HG03378 (cell line): ENCODE measurements around the gene TUBGCP4.
"Not testable (repeated sequence)": the region's sequence is repeated elsewhere in the genome, so short reads cannot be mapped to it uniquely, and the experiment has no call there.

Source experiments
- ATAC-seq: cut with Tn5 transposase; IDR thresholded peaks from one replicate; pipeline ENCODE4 v1.9.1; 2021; ENCODE audit warnings: mild to moderate bottlenecking, moderate library complexity; ENCODE audit not compliant: unreplicated experiment

TUBGCP4 gene, protein sequence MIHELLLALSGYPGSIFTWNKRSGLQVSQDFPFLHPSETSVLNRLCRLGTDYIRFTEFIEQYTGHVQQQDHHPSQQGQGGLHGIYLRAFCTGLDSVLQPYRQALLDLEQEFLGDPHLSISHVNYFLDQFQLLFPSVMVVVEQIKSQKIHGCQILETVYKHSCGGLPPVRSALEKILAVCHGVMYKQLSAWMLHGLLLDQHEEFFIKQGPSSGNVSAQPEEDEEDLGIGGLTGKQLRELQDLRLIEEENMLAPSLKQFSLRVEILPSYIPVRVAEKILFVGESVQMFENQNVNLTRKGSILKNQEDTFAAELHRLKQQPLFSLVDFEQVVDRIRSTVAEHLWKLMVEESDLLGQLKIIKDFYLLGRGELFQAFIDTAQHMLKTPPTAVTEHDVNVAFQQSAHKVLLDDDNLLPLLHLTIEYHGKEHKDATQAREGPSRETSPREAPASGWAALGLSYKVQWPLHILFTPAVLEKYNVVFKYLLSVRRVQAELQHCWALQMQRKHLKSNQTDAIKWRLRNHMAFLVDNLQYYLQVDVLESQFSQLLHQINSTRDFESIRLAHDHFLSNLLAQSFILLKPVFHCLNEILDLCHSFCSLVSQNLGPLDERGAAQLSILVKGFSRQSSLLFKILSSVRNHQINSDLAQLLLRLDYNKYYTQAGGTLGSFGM

DNA sequence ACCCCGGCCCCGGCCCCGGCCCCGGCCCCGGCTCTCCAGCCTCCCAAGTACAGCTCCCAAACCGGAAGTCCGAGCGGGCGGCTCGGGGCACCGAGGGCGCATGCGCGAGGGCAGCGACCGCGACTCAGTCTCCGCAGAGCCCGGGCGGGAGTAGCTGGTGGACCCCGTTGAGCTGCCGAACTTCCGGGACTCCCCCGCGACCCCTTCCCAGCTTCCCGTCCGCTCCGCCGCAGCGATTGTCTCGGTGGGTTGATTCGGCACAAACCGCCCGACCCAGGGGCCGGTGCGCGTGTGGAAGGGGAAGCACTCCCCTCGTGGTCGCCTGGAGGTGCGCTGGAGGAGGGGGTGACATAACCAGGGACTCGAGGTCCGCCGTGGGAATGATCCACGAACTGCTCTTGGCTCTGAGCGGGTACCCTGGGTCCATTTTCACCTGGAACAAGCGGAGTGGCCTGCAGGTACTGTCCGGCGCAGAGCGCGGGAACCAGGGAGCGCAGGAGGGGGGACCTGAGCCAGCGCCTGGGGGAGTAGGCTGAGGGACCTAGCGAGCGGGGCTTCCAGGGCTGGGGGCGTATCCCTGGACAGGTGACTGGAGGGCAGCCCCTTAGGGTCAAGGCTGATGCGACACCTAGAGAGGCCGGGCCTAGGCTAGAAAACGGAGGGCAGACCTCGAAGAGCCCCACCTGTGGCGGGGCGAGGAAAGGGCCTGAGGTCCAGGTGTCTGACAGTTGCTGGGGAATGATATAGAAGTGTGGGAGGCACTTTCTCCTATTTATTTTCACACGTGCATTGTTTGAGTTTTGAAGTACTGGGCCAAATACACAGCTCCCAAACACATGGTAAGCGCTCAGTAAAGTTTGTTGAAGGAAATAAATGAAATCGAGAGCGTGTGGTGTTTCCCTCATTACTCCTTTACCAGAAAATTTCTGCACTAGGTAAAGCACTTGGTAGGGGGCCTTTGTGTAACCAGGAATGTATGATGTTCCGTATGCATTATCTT lies at the start of gene TUBGCP4, which contains the start of gene ZSCAN29:
TSS of gene TUBGCP4 (plus strand) at position 127 of the 1,000 bp plus-strand sequence. CDS start at position 381, 254 bp downstream.
TSS of gene ZSCAN29 (minus strand) at position 69 of the 1,000 bp plus-strand sequence. CDS start 1,130 bp downstream, outside the sequence.
- no peak for ATAC-seq

DNA sequence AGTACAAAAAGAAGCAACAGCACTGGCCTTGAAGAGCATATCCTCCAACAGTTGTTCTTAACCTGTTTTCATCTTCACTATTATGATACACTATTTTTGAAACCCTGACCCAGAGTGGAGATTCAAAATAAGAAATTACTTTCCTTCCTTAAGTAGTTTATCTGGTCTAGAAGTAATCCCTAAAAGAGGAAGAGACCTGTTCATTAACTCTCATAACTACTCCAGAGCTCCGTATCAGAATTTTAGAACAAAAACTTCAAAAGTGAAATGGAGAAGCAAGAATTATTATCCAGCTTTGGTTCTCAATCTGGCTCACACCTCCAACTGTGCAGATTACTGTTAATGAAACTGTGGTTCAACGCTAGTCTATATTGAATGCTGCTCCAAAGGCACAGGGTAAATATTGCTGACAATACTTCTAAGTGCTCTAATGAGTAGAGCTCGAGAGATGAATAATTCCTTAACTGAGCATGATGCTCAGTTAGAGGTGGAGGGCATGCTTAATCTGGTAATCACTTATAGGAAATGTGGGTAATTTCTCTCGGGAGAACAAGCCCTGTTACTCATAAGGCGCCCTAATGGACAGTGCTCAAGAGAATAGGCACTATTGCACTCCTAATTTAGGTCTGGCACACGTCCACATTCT lies 45.7 kb upstream of the TUBGCP4 start:
- ATAC-seq, result no peak

DNA sequence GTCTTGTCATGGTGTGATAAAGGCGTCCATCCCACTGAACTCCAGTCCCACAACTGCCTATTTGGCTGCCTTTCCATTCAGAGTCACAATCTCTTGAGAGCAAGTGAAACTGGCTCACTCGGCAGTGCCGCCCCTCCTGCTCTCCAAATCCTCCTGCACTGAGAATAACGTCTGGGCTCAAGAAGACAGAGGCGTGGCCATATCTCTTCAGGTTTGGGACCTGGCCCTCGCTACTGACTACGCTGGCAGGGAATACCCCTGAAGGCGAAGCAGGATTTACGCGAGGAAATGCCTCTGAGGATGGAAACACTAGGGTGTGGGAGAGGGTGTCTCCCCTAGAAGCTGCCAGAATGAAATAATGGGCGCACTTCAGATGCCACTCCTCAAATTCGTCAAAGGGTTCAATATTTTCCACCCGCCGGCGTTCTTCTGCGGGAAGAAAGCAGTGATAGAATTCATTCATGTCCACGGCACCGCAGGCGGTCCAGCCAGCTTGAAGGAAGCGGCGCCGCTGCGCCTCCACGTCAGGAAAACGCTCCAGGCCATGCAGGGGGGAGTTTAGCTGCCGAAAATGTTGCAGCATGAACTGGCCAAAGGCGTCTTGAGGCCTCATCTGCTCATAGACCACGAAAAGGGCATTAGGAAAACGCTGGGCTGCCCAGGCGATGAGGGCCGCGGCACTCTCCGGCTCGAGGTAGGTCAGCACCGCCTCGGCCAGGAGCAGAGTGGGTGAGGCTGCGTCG lies 41.5 kb upstream of the TUBGCP4 start:
- no peak for ATAC-seq

DNA sequence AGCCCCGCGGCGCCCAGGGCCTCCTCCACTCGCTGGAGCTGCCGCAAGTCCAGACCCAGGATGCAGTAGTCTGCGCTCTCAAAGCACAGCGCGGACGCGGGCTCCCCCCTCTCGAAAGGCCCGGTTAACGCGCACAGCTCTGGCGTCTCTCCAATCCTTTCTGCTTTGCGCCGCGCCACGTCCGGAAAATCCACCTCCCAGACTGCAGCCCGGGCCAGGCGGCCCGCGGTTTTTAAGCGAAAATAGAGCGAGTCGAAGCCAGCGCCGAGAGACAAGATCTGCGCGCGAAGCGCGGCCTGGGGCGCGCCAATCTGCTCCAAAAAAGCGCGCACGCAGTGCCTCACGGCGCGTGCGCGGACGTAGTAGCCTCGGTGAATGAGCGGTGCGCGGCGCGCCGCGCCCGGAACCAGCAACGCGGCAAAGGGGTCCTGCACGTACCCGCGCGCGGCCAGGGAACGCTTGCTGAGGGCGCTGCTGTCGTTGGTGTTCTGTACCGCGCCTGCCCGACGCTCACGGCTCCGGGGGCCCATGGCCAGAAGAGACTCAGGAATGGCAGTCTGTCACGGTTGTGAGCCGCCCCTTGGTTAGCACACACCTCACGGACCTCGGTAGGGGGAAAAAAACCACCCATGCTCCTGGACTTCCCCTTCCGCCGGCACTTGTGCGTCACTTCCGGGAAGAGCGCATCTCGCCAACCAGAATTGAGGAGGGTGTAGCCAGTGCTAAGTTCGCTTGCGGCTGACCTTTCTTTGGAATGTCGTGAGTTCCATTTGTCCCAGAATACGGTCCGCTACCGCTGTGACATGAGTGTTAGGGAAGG lies 40.7 kb upstream of the TUBGCP4 start, which contains the start of gene LCMT2:
TSS of gene LCMT2 (minus strand) at position 614 of the 820 bp plus-strand sequence. CDS start at position 530, 84 bp downstream.
- ATAC-seq, result peak; percentile 88

DNA sequence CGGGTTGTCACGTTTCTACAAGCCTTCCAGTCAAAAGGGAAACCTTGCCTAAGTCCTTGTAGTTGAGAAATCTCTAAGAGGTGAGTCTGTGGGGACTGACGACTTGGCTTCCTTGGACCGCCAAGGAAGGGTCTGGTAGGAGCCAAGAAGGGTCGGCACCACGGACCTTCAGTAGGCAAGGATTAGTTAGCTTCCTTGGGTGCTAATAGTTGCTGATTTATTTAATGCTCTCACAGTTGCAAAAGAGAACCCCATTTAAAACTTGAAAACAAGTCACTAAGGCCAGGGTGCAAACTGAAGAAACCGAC lies 40.2 kb upstream of the TUBGCP4 start:
- peak; percentile 34 for ATAC-seq

DNA sequence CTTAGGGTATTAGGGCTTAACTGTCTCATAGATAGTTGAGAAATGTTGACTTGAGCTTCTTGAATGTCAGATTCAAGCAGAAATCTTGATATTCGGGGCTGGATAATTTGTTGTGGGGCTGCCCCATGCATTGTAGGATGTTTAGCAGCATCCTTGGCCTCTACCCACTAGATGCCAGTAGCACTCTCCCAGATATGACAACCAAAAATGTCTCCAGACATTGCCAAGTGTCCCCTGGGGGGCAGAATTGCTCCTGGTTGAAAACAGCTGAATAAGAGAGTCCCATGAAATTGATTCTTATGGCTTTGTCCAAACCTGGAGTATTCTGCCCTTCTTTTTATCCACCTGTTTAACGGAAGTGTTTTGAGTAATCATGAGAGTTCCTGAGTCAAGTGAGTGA lies 24.6 kb upstream of the TUBGCP4 start:
- no peak for ATAC-seq

DNA sequence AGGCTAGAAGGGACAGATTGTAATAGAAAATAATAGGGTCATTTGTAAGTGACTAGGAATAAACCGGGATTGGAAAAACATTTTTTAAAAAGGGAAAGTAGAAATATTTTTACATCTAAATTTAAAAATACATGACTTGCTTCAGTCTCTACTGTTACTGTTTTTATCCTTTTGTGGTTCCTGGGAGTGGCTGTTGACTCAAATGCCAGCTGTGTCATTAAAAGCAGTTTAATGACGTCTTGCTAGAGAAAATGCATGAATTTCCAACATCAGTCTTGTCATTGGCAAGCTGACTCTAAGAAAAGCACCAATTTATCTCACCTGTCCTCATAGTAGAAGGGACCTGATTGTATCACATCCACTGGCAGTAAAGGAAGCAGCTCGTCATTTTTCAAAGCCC lies 23.8 kb upstream of the TUBGCP4 start:
- ATAC-seq, result no peak

DNA sequence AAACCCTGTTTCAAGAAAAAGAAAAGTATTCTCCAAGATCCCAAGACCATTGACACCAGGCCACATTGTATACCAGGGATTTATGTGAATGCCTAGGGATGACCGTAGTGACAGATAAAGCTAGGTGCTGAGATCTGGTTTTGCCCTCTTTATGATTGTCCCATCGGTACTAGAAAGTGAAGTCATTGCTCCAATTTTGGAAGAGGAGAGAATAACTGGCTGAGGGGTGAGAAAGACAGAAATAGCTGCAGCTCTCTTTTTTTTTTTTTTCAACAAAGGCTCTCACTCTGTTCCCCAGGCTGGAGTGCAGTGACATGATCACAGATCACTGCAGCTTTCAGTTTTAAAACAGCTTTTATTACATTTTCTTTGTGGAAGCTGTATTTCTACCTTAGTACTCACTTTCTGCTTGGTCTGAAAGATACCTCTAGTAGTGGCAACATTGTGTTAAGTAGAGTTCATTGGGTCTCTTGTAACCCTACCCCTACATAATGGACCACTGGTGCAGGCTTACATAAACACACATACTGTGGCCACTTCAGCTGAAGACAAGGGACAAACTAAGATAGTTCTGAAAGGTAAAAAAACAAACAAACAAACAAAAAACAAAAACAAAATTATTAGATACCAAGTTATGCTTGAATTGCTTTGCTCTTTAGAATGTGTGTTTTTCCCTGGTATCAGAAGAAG lies 18.1 kb upstream of the TUBGCP4 start:
- ATAC-seq, result no peak

DNA sequence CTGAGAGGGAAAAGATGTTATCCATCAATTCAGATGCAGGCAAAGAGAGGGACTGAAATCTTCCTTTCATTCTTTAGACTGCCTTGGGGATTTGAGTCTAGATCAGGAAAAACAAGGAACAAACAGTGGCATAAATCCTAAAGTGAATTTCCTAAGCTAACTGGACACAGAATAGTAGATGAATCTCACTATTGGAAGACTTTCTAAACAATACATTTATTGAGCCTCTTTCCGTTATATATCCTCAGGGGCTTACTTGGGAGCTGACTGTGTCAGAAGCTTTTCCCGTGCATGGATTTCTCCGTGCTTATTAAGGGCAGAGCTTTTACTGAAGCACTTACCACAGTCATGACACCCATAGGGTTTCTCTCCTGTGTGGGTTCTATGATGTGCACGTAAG lies 10.1 kb upstream of the TUBGCP4 start:
- ATAC-seq, result no peak

DNA sequence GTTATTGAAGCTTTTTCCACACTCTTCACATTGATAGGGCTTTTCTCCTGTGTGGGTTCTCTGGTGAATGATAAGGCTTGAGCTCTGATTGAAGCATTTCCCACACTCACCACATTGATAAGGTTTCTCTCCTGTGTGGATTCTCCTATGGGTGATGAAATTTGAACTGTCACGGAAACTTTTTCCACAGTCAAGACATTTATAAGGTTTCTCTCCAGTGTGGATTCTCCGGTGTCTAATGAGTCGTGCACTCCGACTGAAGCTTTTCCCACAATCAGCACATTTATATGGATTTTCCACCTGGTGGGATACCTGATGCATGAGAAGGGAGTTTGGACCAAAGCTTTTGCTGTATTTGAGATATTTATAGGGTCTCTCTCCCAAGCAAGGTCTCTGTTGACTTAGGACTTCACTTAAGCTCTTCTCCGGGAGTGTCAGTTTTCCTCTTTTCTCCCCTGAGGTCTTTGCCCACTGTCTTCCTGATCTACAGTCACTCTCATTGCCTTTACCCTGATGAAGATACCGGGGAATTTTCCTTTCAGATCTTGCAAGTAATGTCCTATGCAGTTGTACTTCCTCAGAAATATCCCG lies 9.5 kb upstream of the TUBGCP4 start:
- ATAC-seq, result no peak

DNA sequence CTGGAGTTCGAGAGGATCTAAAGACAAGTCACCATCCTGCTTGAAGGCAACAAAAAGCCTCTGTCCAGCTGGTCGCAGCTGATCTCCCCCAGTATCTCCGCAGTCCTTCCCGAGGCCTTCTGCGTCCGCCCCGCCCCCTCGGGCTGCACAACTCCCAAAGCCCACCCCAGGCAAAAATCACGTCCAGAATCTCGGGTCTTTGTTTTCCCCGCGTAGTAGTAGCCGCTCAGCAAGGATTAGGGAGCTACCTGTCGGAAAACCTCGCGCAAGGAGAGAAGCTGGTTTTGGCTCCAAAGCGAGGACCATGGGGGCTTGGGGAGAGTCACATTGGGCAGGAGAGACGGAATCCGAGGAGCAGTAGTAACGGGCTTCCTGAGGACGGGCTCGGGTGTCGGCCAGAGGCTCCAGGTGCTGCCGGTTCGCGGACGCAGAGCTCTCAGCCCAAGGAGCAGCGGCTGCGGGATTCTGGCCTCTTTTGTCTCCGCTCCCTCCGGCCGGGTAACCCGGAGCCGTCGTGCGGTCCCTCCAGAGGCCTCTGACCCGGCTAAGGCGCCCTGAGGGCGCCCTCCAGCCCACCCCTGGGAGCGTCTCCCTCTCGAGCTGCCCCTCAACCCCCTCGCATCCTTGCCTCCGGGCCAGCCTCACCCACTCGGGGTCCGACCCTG lies 459 bp upstream of the TUBGCP4 start:
- no peak for ATAC-seq

DNA sequence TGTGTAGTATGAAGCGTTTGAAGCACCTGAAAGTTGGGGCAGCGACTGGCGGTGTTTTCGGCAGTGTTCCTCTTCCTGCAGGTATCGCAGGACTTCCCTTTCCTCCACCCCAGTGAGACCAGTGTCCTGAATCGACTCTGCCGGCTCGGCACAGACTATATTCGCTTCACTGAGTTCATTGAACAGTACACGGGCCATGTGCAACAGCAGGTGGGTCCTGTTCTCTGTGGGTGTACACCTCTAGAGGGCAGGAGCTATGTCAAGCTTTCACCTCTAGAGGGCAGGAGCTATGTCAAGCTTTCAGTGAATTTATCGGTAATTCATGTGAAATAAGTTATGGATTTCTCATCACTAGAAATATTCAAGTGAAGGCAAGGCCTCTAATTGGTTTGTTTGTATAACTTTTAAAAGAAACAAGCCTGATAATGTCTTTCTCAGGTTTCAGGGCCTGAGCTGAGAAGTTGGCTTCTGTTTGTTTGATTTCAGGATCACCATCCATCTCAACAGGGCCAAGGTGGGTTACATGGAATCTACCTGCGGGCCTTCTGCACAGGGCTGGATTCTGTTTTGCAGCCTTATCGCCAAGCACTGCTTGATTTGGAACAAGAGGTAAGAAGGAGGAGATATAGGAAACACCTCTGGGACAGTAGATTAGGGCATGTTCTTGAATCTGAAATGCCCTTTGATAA lies 5.3 kb downstream of the TUBGCP4 start:
- no peak for ATAC-seq

DNA sequence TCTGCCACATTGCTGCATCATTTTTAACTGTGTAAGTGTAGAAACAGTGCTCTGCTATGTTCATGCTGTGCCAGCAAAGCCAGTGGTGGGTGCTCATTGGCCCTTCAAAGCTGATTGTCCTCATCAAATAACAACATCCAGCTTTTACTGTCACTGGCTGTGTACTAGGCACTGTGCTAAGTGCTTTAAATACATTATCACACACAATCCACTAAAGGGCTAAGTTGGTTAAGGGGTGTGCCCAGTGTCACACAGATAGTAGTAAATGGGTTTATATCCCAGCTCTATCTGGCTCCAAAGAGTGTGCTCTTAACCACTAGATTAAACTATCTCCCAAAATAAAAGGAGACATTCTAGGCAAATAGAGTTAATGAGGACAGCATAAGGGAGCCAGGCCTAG lies 7.7 kb downstream of the TUBGCP4 start:
- no peak for ATAC-seq

DNA sequence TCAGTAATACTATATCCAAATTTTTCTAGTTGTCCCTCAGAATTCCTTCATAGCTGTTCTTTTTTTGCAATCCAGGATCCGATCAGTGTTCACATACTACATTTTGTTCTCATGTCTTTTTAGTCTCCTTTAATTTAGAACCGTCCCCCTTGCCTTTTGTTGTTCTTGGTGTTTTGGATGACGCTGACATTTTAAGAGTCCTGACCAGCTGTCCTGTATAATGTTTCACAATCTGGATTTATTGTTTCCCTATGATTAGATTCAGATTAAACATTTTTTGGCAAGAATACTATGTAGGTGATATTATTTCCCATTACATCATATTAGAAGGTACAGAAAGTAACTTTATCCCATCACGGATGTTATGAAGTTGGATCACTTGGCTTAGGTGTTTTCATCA lies 11.4 kb downstream of the TUBGCP4 start:
- ATAC-seq, result no peak

DNA sequence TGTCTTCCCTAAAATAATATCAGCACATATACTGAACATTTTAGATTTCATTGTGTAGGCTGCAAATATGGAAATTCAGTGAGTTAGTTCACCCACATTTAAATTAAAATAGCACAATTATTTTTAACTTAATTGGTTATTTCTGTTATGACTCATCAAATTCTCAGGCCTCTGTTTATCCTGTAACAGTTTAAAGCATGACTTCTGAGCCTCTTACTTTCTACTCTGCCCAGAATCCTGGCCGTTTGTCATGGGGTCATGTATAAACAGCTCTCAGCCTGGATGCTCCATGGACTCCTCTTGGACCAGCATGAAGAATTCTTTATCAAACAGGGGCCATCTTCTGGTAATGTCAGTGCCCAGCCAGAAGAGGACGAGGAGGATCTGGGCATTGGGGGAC lies 12.2 kb downstream of the TUBGCP4 start:
- no peak for ATAC-seq

DNA sequence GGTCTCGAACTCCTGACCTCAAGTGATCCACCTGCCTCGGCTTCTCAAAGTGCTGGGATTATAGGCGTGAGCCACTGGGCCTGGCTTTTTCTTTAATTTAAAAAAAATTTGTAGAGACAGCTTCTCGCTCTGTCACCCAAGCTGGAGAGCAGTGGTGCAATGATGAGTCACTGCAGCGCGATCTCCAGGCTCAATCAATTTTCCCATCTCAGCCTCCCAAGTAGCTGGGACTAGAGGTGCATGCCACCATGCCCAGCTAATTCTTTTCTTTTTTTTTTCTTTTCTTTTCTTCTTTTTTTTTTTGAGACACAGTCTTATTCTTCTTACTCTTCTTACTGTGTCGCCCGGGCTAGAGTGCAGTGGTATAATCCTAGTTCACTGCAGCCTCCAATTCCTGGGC lies 19.8 kb downstream of the TUBGCP4 start:
- no peak for ATAC-seq

DNA sequence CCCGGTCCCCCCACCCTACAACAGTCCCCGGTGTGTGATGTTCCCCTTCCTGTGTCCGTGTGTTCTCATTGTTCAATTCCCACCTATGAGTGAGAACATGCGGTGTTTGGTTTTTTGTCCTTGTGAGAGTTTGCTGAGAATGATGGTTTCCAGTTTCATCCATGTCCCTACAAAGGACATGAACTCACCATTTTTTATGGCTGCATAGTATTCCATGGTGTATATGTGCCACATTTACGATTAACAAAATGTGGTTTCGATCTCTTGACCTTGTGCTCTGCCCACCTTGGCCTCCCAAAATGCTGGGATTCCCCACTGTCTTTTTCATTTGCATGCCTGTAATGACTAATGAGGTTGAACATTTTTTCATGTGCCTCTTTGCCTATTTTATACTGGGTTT lies 22.7 kb downstream of the TUBGCP4 start:
- not testable (repeated sequence) for ATAC-seq
